Measurements from ENCODE around the gene PKP4. TPM values are rescaled to one million over a fixed set of nuclear protein-coding genes. Genes with fewer than 3 reads are reported as not detected.
"Not testable (repeated sequence)": the region's sequence is repeated elsewhere in the genome, so short reads cannot be mapped to it uniquely, and the experiment has no call there.

Gene PKP4
- total and polyA plus RNA-seq, 9 donors: 22.8 to 31.1 (median 24.8) TPM

- not testable (repeated sequence) for H3K27me3 ChIP-seq (ENCODE audit: control insufficient read depth, insufficient read depth, low read length); DNase-seq; H3K4me1 ChIP-seq (ENCODE audit: control insufficient read depth, insufficient read depth, low read length); H3K4me3 ChIP-seq (ENCODE audit: low read length); H3K27ac ChIP-seq (ENCODE audit: low read length); H3K9me3 ChIP-seq (replicated peaks; ENCODE audit: control insufficient read depth, low read depth, low read length); H3K36me3 ChIP-seq (ENCODE audit: control insufficient read depth, insufficient read depth, low read length)
- WGBS (ENCODE audit: insufficient coverage): no CpG with 5 or more reads among the region's 3 CpGs
Measured at GRCh38 chr2:158472829-158473228, 16.1 kb downstream of the PKP4 start.

DNA sequence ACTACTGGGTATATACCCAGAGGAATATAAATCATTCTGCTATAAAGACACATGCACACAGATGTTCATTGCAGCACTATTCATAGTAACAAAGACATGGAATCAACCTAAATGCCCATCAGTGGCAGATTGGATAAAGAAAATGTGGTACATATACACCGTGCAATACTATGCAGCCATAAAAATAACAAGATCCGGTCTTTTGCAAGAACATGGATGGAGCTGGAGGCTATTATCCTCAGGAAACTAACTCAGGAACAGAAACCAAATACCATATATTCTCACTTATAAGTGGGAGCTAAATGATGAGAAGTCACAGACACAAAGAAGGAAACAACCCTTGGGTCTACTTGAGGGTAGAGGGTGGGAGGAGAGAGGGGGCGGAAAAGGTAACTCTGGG, 16.5 kb downstream of the PKP4 start:
- H3K4me1 ChIP-seq (ENCODE audit: control insufficient read depth, insufficient read depth, low read length); H3K9me3 ChIP-seq (replicated peaks; ENCODE audit: control insufficient read depth, low read depth, low read length); H3K36me3 ChIP-seq (ENCODE audit: control insufficient read depth, insufficient read depth, low read length); DNase-seq; H3K27me3 ChIP-seq (ENCODE audit: control insufficient read depth, insufficient read depth, low read length); H3K4me3 ChIP-seq (ENCODE audit: low read length); H3K27ac ChIP-seq (ENCODE audit: low read length): not testable (repeated sequence)
- WGBS (ENCODE audit: insufficient coverage): no CpG with 5 or more reads among the region's 3 CpGs

- no peak overlapping the region for H3K27ac ChIP-seq (ENCODE audit: low read length)
- no peaks in the 10 kb centered on the region for H3K4me1 ChIP-seq (ENCODE audit: control insufficient read depth, insufficient read depth, low read length)
- WGBS (ENCODE audit: insufficient coverage): 76% methylated on average over 6 of the region's 8 CpGs
- peaks cover 3% of the 10 kb centered on the region for H3K36me3 ChIP-seq (ENCODE audit: control insufficient read depth, insufficient read depth, low read length)
- DNase-seq: no peak
- no peaks in the 10 kb centered on the region for H3K27me3 ChIP-seq (ENCODE audit: control insufficient read depth, insufficient read depth, low read length)
- no peaks in the 10 kb centered on the region for H3K9me3 ChIP-seq (replicated peaks; ENCODE audit: control insufficient read depth, low read depth, low read length)
- no peak overlapping the region for H3K4me3 ChIP-seq (ENCODE audit: low read length)
Measured at GRCh38 chr2:158473719-158474392, 17.1 kb downstream of the PKP4 start.

DNA sequence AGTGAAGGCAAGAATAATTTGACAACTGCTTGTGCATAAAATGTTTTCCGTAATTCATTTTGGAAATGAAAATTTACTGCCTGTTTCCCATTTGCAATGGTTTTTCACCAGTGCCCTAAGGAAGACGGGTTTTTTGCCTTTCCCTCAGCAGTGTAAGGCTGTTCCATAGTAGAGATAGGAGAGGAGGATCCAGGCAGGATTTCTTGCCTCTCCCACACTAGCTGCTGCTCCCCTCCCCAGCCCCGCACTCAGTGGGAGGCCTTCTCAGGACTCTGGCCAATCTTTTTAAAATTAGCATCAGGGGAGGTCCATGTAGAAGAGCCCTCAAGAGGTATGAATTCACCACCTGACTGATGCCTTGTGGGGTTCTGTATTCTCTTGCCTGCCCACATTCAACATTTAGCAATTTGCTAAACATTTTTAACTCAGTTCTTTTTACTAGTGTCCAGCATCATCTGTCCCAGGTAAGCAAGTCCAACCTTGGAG, 17.8 kb downstream of the PKP4 start:
- not testable (repeated sequence) for H3K4me1 ChIP-seq (ENCODE audit: control insufficient read depth, insufficient read depth, low read length); H3K4me3 ChIP-seq (ENCODE audit: low read length); H3K9me3 ChIP-seq (replicated peaks; ENCODE audit: control insufficient read depth, low read depth, low read length); H3K27ac ChIP-seq (ENCODE audit: low read length); H3K36me3 ChIP-seq (ENCODE audit: control insufficient read depth, insufficient read depth, low read length); H3K27me3 ChIP-seq (ENCODE audit: control insufficient read depth, insufficient read depth, low read length); DNase-seq
- no CpG with 5 or more reads among the region's 3 CpGs for WGBS (ENCODE audit: insufficient coverage)

GRCh38 chr2:158477202-158477601, 20.4 kb downstream of the PKP4 start:
- Histone ChIP-seq H3K27me3 (ENCODE audit: control insufficient read depth, insufficient read depth, low read length) (no peaks in the 10 kb centered on the region), H3K4me1 (ENCODE audit: control insufficient read depth, insufficient read depth, low read length) (no peaks in the 10 kb centered on the region), H3K27ac (ENCODE audit: low read length) (no peak overlapping the region), H3K4me3 (ENCODE audit: low read length) (no peak overlapping the region), H3K9me3 (replicated peaks; ENCODE audit: control insufficient read depth, low read depth, low read length) (no peaks in the 10 kb centered on the region), H3K36me3 (ENCODE audit: control insufficient read depth, insufficient read depth, low read length) (no peaks in the 10 kb centered on the region)
- no peak for DNase-seq
- WGBS (ENCODE audit: insufficient coverage): 83% methylated on average over 1 of the region's 3 CpGs

DNA sequence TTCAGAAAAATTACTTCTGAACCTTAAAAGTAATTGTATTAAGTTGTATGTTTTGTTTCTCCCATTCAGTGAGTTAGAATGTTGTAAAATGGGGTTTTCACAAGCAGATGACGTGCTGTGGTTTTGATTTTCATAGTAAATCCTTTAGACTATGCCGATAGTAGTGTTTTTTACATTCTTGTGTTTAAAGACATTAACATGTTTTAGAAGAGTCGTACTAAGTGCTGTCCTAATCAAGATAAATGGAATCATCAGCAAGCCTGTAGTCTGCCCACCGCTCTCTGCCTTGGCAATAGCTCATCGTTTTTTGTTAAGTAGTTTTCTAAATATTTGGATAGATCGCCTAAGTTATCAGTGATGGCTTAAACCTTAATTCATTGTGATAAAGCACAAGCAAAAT, 21.5 kb downstream of the PKP4 start:
- WGBS (ENCODE audit: insufficient coverage): 60% methylated on average over 1 of the region's 6 CpGs
- Histone ChIP-seq H3K27me3 (ENCODE audit: control insufficient read depth, insufficient read depth, low read length) (no peaks in the 10 kb centered on the region), H3K4me3 (ENCODE audit: low read length) (no peak overlapping the region), H3K36me3 (ENCODE audit: control insufficient read depth, insufficient read depth, low read length) (no peaks in the 10 kb centered on the region), H3K4me1 (ENCODE audit: control insufficient read depth, insufficient read depth, low read length) (no peaks in the 10 kb centered on the region), H3K9me3 (replicated peaks; ENCODE audit: control insufficient read depth, low read depth, low read length) (no peaks in the 10 kb centered on the region), H3K27ac (ENCODE audit: low read length) (no peak overlapping the region)
- DNase-seq: no peak

DNA sequence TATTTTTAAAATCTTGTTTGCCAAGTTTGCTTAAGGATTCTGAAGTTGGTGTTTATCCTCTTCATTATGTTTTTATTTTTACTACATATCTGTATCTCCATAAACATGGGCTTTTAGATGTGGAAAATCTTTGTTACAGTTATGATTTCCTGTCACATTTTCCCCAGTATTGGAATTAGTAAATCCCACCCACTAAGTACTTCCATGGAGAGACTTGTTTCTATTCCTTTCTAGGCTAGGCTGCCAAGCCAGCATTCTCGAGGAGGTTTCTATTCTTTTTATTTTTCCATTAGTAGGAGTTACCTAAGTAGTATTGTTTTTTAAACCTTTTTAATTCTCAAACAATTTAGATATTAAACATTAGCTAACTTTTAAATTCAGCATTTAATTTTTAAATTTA, 22.1 kb downstream of the PKP4 start:
- WGBS (ENCODE audit: insufficient coverage): no CpG with 5 or more reads among the region's 1 CpG
- Histone ChIP-seq H3K27me3 (ENCODE audit: control insufficient read depth, insufficient read depth, low read length) (no peaks in the 10 kb centered on the region), H3K4me3 (ENCODE audit: low read length) (no peak overlapping the region), H3K9me3 (replicated peaks; ENCODE audit: control insufficient read depth, low read depth, low read length) (no peaks in the 10 kb centered on the region), H3K36me3 (ENCODE audit: control insufficient read depth, insufficient read depth, low read length) (no peaks in the 10 kb centered on the region), H3K4me1 (ENCODE audit: control insufficient read depth, insufficient read depth, low read length) (no peaks in the 10 kb centered on the region), H3K27ac (ENCODE audit: low read length) (no peak overlapping the region)
- peak; percentile 72 for DNase-seq

GRCh38 chr2:158481116-158481515, 24.4 kb downstream of the PKP4 start:
- Histone ChIP-seq H3K4me1 (ENCODE audit: control insufficient read depth, insufficient read depth, low read length) (no peaks in the 10 kb centered on the region), H3K9me3 (replicated peaks; ENCODE audit: control insufficient read depth, low read depth, low read length) (no peaks in the 10 kb centered on the region)
- no CpG with 5 or more reads among the region's 1 CpG for WGBS (ENCODE audit: insufficient coverage)

DNA sequence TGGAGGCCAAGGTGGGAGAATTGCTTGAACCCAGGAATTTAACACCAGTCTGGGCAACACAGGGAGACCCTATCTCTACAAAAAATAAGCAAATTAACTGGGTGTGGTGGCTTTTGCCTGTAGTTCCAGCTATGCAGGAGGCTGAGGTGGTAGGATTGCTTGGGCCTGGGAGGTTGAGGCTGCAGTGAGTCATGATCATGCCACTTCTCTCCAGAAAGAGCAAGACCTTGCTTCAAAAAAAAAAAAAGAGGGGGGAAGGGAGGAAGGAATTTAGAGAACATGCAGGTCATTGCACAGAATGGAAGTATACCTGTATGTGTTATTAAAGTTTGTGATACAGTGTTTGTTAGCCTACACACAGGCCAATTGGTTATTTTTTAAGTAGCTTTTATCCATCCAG, 25.8 kb downstream of the PKP4 start:
- Histone ChIP-seq H3K27ac (ENCODE audit: low read length) (no peak overlapping the region), H3K4me3 (ENCODE audit: low read length) (no peak overlapping the region), H3K9me3 (replicated peaks; ENCODE audit: control insufficient read depth, low read depth, low read length) (no peaks in the 10 kb centered on the region), H3K27me3 (ENCODE audit: control insufficient read depth, insufficient read depth, low read length) (no peaks in the 10 kb centered on the region), H3K4me1 (ENCODE audit: control insufficient read depth, insufficient read depth, low read length) (no peaks in the 10 kb centered on the region), H3K36me3 (ENCODE audit: control insufficient read depth, insufficient read depth, low read length) (no peaks in the 10 kb centered on the region)
- DNase-seq: no peak

More at GRCh38 chr2:158481116-158481515, 24.4 kb downstream of the PKP4 start:
- no peak for DNase-seq
- Histone ChIP-seq H3K36me3 (ENCODE audit: control insufficient read depth, insufficient read depth, low read length) (no peaks in the 10 kb centered on the region), H3K27ac (ENCODE audit: low read length) (no peak overlapping the region), H3K27me3 (ENCODE audit: control insufficient read depth, insufficient read depth, low read length) (no peaks in the 10 kb centered on the region), H3K4me3 (ENCODE audit: low read length) (no peak overlapping the region)

DNA sequence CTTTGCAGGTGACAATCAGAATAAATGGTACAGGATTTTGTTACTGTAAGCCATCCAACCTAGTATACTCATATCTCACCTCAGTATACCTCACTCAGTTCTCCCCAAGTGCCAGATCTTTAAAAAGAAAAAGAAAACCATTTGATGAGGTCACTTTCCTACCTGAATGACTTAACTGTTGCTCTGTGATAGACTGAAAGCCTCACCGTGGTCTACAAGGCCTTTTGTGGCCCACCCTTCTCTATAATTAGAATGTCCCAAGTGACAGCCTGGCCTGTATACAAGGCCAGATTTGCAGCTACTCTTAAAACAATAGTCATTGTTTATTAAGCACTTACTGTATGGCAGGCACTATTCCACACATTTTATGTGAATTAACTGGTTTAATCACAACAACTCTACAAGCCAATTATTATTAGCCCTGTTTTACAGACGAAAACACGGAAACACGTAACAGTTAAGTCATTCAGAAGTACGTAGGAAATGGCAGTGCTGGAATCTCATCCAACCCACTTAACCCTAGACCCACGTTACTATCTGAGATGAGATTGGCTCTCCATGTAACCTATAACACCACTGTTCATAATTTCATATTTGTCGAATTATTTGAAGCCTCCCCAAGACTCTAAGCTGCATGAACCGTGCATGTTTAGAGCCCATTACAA, 28.3 kb downstream of the PKP4 start:
- H3K4me3 ChIP-seq (ENCODE audit: low read length): no peak overlapping the region
- H3K4me1 ChIP-seq (ENCODE audit: control insufficient read depth, insufficient read depth, low read length): peaks cover 4% of the 10 kb centered on the region
- no peak for DNase-seq
- no peaks in the 10 kb centered on the region for H3K27me3 ChIP-seq (ENCODE audit: control insufficient read depth, insufficient read depth, low read length)
- 78% methylated on average over 4 of the region's 8 CpGs for WGBS (ENCODE audit: insufficient coverage)
- no peaks in the 10 kb centered on the region for H3K9me3 ChIP-seq (replicated peaks; ENCODE audit: control insufficient read depth, low read depth, low read length)
- no peak overlapping the region for H3K27ac ChIP-seq (ENCODE audit: low read length)
- no peaks in the 10 kb centered on the region for H3K36me3 ChIP-seq (ENCODE audit: control insufficient read depth, insufficient read depth, low read length)

Measured in muscle of leg (tissue), 11 donors.